Thoracic aorta (tissue), 2 donors: ENCODE results near the gene CISTR. TPM values are rescaled to one million over a fixed set of nuclear protein-coding genes. Genes with fewer than 3 reads are reported as not detected.
A peak's percentile ranks its signal among the peaks of the same experiment; 100 is the strongest.

ENCODE experiments used
- ATAC-seq: fragments of 150-250 bp; one replicate; pipeline ENCODE4 v1.8.0; 2017; ENCODE audit warnings: low read depth; ENCODE audit not compliant: insufficient number of reproducible peaks, low FRiP score
- DNase-seq: peaks from one replicate; pipeline ENCODE4 v3.0.0-alpha.2; 2020; ENCODE audit warnings: low spot score
- H3K27ac ChIP-seq, 2 donors: fragments of 200-600 bp; sonication (generic); 1 replicate in 1 of 2; 2 replicates in 1 of 2; pipeline ENCODE4 v1.5.1; 2016; ENCODE audit warnings: mild to moderate bottlenecking in 2 of 2, moderate library complexity in 2 of 2
- H3K27me3 ChIP-seq: fragments of 200-600 bp; sonication (generic); replicated peaks from 2 replicates; pipeline ENCODE4 v1.6.0; 2016; ENCODE audit warnings: mild to moderate bottlenecking; ENCODE audit not compliant: insufficient read depth
- H3K36me3 ChIP-seq: fragments of 200-600 bp; sonication (generic); one replicate; pipeline ENCODE4 v1.5.1; 2016
- H3K4me1 ChIP-seq, 2 donors: fragments of 200-600 bp; sonication (generic); 1 replicate in 1 of 2; 2 replicates in 1 of 2; pipeline versions ENCODE4 v1.5.1 to v1.6.0; 2016; ENCODE audit warnings: low read depth in 2 of 2, mild to moderate bottlenecking in 1 of 2; ENCODE audit not compliant: control insufficient read depth in 1 of 2
- H3K4me3 ChIP-seq: fragments of 200-600 bp; sonication (generic); 2 replicates; pipeline ENCODE4 v1.5.1; 2016; ENCODE audit warnings: mild to moderate bottlenecking
- H3K9me3 ChIP-seq: fragments of 200-600 bp; sonication (generic); 2 replicates; pipeline ENCODE4 v1.5.1; 2016
- CTCF ChIP-seq: fragments of 200-600 bp; sonication (generic); IDR thresholded peaks from one replicate; pipeline ENCODE4 v1.5.1; 2019; ENCODE audit warnings: antibody characterized with exemption
- total RNA-seq, 2 donors: library from RNA; depleted of rRNA; stranded (reverse); fragments of >200 nt; gene quantifications; one replicate each; pipeline versions ENCODE4 v1.1.0 to v1.2.3, GENCODE V29; 2016

The CISTR gene
- total RNA-seq, 2 donors from 2014 or later: not detected

GRCh38 chr12:53758081-53758729 lies 6.4 kb upstream of the CISTR start:
- Histone ChIP-seq H3K4me1 (no peaks in the 10 kb centered on the region), H3K36me3 (no peaks in the 10 kb centered on the region), H3K27ac (no peak overlapping the region), H3K4me3 (no peak overlapping the region), H3K9me3 (no peaks in the 10 kb centered on the region), H3K27me3 (no peaks in the 10 kb centered on the region)
- DNase-seq (no peak), ATAC-seq (no peak)
- TF ChIP-seq CTCF: no peak

- H3K27me3 ChIP-seq: no peaks in the 10 kb centered on the region
- no peaks in the 10 kb centered on the region for H3K9me3 ChIP-seq
- ATAC-seq (peak; percentile 20), DNase-seq (peak; percentile 38)
- TF ChIP-seq CTCF: peak; percentile 94
- H3K4me3 ChIP-seq: no peak overlapping the region
- no peak overlapping the region for H3K27ac ChIP-seq
- H3K36me3 ChIP-seq: no peaks in the 10 kb centered on the region
- peaks cover 0 to under 1% of the 10 kb centered on the region in 2 donors for H3K4me1 ChIP-seq
These were observed 5.5 kb upstream of the CISTR start for GRCh38 chr12:53757101-53757770.

- DNase-seq (no peak), ATAC-seq (no peak)
- TF ChIP-seq CTCF: no peak
- H3K4me3 ChIP-seq: no peak overlapping the region
- no peaks in the 10 kb centered on the region for H3K36me3 ChIP-seq
- H3K4me1 ChIP-seq: peaks cover 4 to 8% of the 10 kb centered on the region in 2 donors
- no peaks in the 10 kb centered on the region for H3K9me3 ChIP-seq
- no peak overlapping the region for H3K27ac ChIP-seq
- H3K27me3 ChIP-seq: no peaks in the 10 kb centered on the region
These were observed 4.7 kb upstream of the CISTR start for GRCh38 chr12:53756300-53757100.

GRCh38 chr12:53755893-53756292 lies 4.1 kb upstream of the CISTR start:
- no peak for ATAC-seq
- no peaks in the 10 kb centered on the region for H3K27me3 ChIP-seq

More at GRCh38 chr12:53755893-53756292, 4.1 kb upstream of the CISTR start:
- DNase-seq: no peak
- H3K36me3 ChIP-seq: no peaks in the 10 kb centered on the region
- H3K4me1 ChIP-seq: peaks cover 10 to 14% of the 10 kb centered on the region in 2 donors
- H3K9me3 ChIP-seq: no peaks in the 10 kb centered on the region
- no peak for TF ChIP-seq CTCF
- H3K27ac ChIP-seq: no peak overlapping the region
- H3K4me3 ChIP-seq: no peak overlapping the region
